Stimulated activated CD4-positive, alpha-beta T cell treated with anti-CD3 and anti-CD28 coated beads, TNF-alpha, amount 100 ng/mL, for 48 hours (primary cell): Measurements from ENCODE around the gene DENND4A.

Experiments
- DNase-seq, 3 donors: peaks; one replicate each; pipeline ENCODE4 v3.0.0-alpha.2; 2020; ENCODE audit warnings: low read depth in 3 of 3

The DENND4A gene

GRCh38 chr15:65792138-65792987 is at the start of gene DENND4A:
Gene DENND4A, minus strand, starts transcription at chr15:65792293. Its CDS starts 35,843 bp downstream, at chr15:65756450.
- DNase-seq = peak; percentile 96 to 98 (median 97)

GRCh38 chr15:65841121-65841930 is 49.2 kb upstream of the DENND4A start:
- no peak for DNase-seq

GRCh38 chr15:65839985-65840384 is 47.9 kb upstream of the DENND4A start:
- DNase-seq = no peak

GRCh38 chr15:65839354-65839901 is 47.3 kb upstream of the DENND4A start:
- no peak for DNase-seq

- DNase-seq = no peak
Observed at GRCh38 chr15:65837301-65838294, 45.5 kb upstream of the DENND4A start.

- DNase-seq = no peak
Observed at GRCh38 chr15:65836665-65837064, 44.6 kb upstream of the DENND4A start.

GRCh38 chr15:65835447-65835846 is 43.4 kb upstream of the DENND4A start:
- DNase-seq = no peak

GRCh38 chr15:65834603-65835282 is 42.6 kb upstream of the DENND4A start:
- no peak for DNase-seq

- DNase-seq = no peak
Observed at GRCh38 chr15:65833501-65834205, 41.6 kb upstream of the DENND4A start.

- peak in 1 of 3 donors; percentile 23 for DNase-seq
Observed at GRCh38 chr15:65832549-65833364, 40.7 kb upstream of the DENND4A start.

- DNase-seq = no peak
Observed at GRCh38 chr15:65829130-65829764, 37.2 kb upstream of the DENND4A start.

- DNase-seq = no peak
Observed at GRCh38 chr15:65828585-65828984, 36.5 kb upstream of the DENND4A start.

GRCh38 chr15:65827065-65827464 is 35.0 kb upstream of the DENND4A start:
- no peak for DNase-seq

- no peak for DNase-seq
Observed at GRCh38 chr15:65824941-65825544, 33.0 kb upstream of the DENND4A start.

GRCh38 chr15:65824031-65824743 is 32.1 kb upstream of the DENND4A start:
- no peak for DNase-seq

- no peak for DNase-seq
Observed at GRCh38 chr15:65822316-65822715, 30.2 kb upstream of the DENND4A start.

GRCh38 chr15:65821070-65821469 is 29.0 kb upstream of the DENND4A start:
- DNase-seq = no peak

- no peak for DNase-seq
Observed at GRCh38 chr15:65819563-65819960, 27.5 kb upstream of the DENND4A start.
